Measurements from ENCODE around the gene MYO7B.

DNA sequence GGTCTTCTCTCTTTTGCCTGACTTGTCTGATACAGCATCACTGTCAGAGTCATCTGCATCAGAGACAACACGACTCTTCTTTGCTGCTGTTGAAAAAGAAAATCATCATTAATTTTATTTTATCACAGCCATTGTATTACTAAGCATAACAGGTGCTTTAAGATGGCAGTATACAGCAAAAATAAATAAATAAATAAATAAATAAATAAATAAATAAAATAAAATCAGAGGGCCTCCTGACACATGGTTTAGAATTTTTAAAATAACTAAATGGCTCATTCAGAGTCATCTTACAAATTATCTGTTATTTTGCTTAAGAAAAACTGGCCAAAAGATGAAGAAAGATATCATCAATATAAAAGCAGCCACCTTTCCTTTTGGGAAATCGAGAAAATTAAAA is 32.0 kb upstream of the MYO7B start:
- TF ChIP-seq, protein P1, sequence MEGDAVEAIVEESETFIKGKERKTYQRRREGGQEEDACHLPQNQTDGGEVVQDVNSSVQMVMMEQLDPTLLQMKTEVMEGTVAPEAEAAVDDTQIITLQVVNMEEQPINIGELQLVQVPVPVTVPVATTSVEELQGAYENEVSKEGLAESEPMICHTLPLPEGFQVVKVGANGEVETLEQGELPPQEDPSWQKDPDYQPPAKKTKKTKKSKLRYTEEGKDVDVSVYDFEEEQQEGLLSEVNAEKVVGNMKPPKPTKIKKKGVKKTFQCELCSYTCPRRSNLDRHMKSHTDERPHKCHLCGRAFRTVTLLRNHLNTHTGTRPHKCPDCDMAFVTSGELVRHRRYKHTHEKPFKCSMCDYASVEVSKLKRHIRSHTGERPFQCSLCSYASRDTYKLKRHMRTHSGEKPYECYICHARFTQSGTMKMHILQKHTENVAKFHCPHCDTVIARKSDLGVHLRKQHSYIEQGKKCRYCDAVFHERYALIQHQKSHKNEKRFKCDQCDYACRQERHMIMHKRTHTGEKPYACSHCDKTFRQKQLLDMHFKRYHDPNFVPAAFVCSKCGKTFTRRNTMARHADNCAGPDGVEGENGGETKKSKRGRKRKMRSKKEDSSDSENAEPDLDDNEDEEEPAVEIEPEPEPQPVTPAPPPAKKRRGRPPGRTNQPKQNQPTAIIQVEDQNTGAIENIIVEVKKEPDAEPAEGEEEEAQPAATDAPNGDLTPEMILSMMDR (IDR thresholded peaks at IDR 0.05 in 4 of 5, conservative IDR thresholded peaks at IDR 0.05 in 1 of 5): no peak
- no peak for TF ChIP-seq POLR2A (IDR thresholded peaks at IDR 0.05)
